Fibroblast of lung (primary cell): Measurements from ENCODE around the gene TRAF2. TPM values are rescaled to one million over a fixed set of nuclear protein-coding genes. Genes with fewer than 3 reads are reported as not detected.
"Not testable (repeated sequence)": the region's sequence is repeated elsewhere in the genome, so short reads cannot be mapped to it uniquely, and the experiment has no call there.

Experiments
- DNase-seq, 2 donors: peaks; one replicate each; pipeline versions ENCODE4 v3.0.0 to v3.0.0-alpha.2; 2010; ENCODE audit warnings: low read depth in 2 of 2
- H2AFZ ChIP-seq: 2 replicates; pipeline ENCODE4 v1.5.1; 2012; ENCODE audit warnings: low read length, control low read depth, inconsistent platforms
- H3K27ac ChIP-seq: 2 replicates; pipeline ENCODE4 v1.5.1; 2011; ENCODE audit warnings: low read length, control low read depth; ENCODE audit not compliant: insufficient read depth
- H3K27me3 ChIP-seq: 2 replicates; pipeline ENCODE4 v1.5.1; 2011; ENCODE audit warnings: mild to moderate bottlenecking, low read length; ENCODE audit not compliant: control insufficient read depth, insufficient read depth
- H3K36me3 ChIP-seq: 2 replicates; pipeline ENCODE4 v1.5.1; 2011; ENCODE audit warnings: low read length; ENCODE audit not compliant: control insufficient read depth, insufficient read depth
- H3K4me1 ChIP-seq: 2 replicates; pipeline ENCODE4 v1.5.1; 2011; ENCODE audit warnings: low read length; ENCODE audit not compliant: control insufficient read depth, insufficient read depth; ENCODE audit errors: extremely low read depth
- H3K4me2 ChIP-seq: 2 replicates; pipeline ENCODE4 v1.5.1; 2011; ENCODE audit warnings: low read length, control low read depth; ENCODE audit not compliant: insufficient read depth; ENCODE audit errors: extremely low read depth
- H3K4me3 ChIP-seq, 4 experiments: fragments of 200-600 bp in 1 of 4; sonication (generic) in 1 of 4; replicated peaks in 1 of 4; 2 replicates each; pipeline ENCODE4 v1.5.1; 2011 to 2016; ENCODE audit warnings: low read length in 4 of 4, low read depth in 3 of 4, mild to moderate bottlenecking in 3 of 4, control low read depth in 2 of 4, inconsistent platforms in 1 of 4, mixed read lengths in 1 of 4; ENCODE audit not compliant: insufficient read depth in 1 of 4; ENCODE audit errors: control extremely low read depth in 1 of 4
- H3K79me2 ChIP-seq: 2 replicates; pipeline ENCODE4 v1.5.1; 2012; ENCODE audit warnings: mild to moderate bottlenecking, low read length, inconsistent platforms; ENCODE audit not compliant: control insufficient read depth, insufficient read depth
- H3K9ac ChIP-seq: 2 replicates; pipeline ENCODE4 v1.5.1; 2011; ENCODE audit warnings: mild to moderate bottlenecking, low read length, control low read depth; ENCODE audit not compliant: insufficient read depth
- H3K9me3 ChIP-seq: 2 replicates; pipeline ENCODE4 v1.5.1; 2012; ENCODE audit warnings: low read depth, low read length; ENCODE audit not compliant: control insufficient read depth, insufficient read depth
- H4K20me1 ChIP-seq: 2 replicates; pipeline ENCODE4 v1.5.1; 2011; ENCODE audit warnings: low read length; ENCODE audit not compliant: control insufficient read depth, insufficient read depth; ENCODE audit errors: extremely low read depth
- EZH2 ChIP-seq: IDR thresholded peaks from 2 replicates; pipeline ENCODE4 v1.5.1; 2012; ENCODE audit warnings: low read length, control low read depth, mild to moderate bottlenecking; ENCODE audit errors: missing control alignments
- polyA plus RNA-seq, 2 donors: library from polyadenylated mRNA; depleted of rRNA in 1 of 2; stranded (reverse) in 1 of 2; unstranded in 1 of 2; fragments of >200 nt; gene quantifications; 2 replicates each; pipeline ENCODE4 v1.2.1, GENCODE V29; 2011 to 2012; ENCODE audit warnings: missing spikeins in 1 of 2
- total RNA-seq: library from RNA; depleted of rRNA; stranded (reverse); fragments of >200 nt; gene quantifications from 2 replicates; pipeline ENCODE4 v1.2.1, GENCODE V29; 2014
- TF ChIP-seq, protein P1 (sequence below), 2 donors: IDR thresholded peaks in 1 of 2; conservative IDR thresholded peaks in 1 of 2; 1 replicate in 1 of 2; 2 replicates in 1 of 2; pipeline ENCODE4 v1.5.1; 2011 to 2012; ENCODE audit warnings: low read length in 2 of 2, control low read depth in 1 of 2, inconsistent platforms in 1 of 2, low read depth in 1 of 2, mild to moderate bottlenecking in 1 of 2

TRAF2 gene
- total and polyA plus RNA-seq, 2 donors (not counting 1 experiment from before 2014, with no cell fraction given): 3.7 to 8.4 TPM

DNA sequence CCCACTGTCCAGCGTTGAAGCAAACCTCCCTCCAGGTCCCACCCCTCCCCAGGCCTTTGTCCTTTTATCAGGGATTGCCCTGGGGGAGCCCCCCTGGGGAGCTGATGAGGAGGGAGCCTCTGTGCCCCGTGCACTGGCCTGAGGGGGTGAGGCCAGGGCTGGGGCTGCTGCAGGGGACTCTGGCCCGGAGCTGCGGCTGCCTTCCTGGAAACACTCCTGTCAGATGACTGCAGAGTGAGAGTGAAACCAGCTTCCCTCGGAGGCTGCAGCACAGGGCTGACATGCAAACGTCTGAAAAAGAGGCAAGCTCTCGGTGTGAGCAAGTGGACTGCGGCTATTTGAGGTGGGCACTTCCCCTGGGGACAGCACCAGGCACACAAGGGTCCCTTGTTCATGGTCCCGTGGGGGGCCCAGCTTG, 4.6 kb upstream of the TRAF2 start:
- Histone ChIP-seq H3K9ac (no peak overlapping the region), H3K27ac (no peak overlapping the region), H4K20me1 (no peaks in the 10 kb centered on the region), H2AFZ (peak overlapping the region; percentile 2), H3K79me2 (no peaks in the 10 kb centered on the region), H3K36me3 (no peaks in the 10 kb centered on the region), H3K9me3 (no peaks in the 10 kb centered on the region), H3K4me2 (peak overlapping the region; percentile 45), H3K4me1 (peaks cover 3% of the 10 kb centered on the region), H3K4me3 (peak overlapping the region in 1 of 4 experiments; percentile 27), H3K27me3 (no peaks in the 10 kb centered on the region)
- DNase-seq: peak; percentile 12 to 28
- TF ChIP-seq, protein P1, sequence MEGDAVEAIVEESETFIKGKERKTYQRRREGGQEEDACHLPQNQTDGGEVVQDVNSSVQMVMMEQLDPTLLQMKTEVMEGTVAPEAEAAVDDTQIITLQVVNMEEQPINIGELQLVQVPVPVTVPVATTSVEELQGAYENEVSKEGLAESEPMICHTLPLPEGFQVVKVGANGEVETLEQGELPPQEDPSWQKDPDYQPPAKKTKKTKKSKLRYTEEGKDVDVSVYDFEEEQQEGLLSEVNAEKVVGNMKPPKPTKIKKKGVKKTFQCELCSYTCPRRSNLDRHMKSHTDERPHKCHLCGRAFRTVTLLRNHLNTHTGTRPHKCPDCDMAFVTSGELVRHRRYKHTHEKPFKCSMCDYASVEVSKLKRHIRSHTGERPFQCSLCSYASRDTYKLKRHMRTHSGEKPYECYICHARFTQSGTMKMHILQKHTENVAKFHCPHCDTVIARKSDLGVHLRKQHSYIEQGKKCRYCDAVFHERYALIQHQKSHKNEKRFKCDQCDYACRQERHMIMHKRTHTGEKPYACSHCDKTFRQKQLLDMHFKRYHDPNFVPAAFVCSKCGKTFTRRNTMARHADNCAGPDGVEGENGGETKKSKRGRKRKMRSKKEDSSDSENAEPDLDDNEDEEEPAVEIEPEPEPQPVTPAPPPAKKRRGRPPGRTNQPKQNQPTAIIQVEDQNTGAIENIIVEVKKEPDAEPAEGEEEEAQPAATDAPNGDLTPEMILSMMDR (conservative IDR thresholded peaks at IDR 0.05 in 1 of 2, IDR thresholded peaks at IDR 0.05 in 1 of 2; ENCODE audit: low read depth in 1 of 2, low read length in 2 of 2): no peak
- no peak for TF ChIP-seq EZH2

DNA sequence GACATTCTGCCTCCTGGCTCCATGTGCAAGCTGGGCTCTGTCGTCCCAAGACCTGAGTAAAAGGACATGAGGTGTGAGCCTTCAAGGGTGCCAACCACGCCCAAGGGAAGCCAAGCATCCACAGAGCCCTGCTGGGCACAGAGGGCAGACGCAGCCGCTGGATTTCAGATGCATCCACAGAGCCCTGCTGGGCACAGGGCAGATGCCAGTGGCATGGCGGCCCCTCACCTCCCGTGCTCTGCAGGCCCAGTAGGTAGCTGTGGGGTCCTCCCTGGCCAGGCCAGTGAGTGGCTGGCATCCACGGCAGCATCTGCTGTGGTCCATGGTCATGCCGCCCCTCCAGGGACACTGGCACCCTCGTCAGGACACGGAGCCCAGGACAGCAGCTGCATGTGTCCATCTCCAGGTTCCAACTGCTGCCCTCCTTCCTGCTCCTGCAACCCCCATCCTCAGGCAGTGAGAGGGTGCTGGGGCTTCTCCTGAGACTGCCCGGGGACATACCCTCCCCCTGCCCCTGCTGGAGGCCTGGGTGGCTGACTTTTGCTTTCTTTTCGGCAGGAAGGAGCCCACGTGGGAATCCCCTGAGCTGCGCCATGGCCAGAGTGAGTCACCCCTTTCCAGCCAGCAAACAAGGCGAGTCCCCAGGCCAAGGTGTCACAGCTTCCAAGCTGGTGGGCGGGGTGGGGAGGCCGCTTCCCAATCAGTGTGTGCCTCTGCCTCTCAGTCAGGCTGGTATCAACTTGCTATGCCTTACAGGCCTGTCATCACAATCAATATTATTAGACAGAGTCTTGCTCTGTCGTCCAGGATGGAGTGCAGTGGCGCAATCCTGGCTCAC, 4.0 kb upstream of the TRAF2 start:
- Histone ChIP-seq H3K4me2 (peak overlapping the region; percentile 28), H3K79me2 (peaks cover 6% of the 10 kb centered on the region), H4K20me1 (no peaks in the 10 kb centered on the region), H3K4me3 (peak overlapping the region in 1 of 4 experiments; percentile 27), H3K9ac (no peak overlapping the region), H3K36me3 (no peaks in the 10 kb centered on the region), H3K27ac (peak overlapping the region; percentile 17), H3K27me3 (no peaks in the 10 kb centered on the region), H3K4me1 (peaks cover 3% of the 10 kb centered on the region), H2AFZ (peak overlapping the region; percentile 69), H3K9me3 (no peaks in the 10 kb centered on the region)
- peak; percentile 64 to 76 for DNase-seq
- TF ChIP-seq, protein P1 (conservative IDR thresholded peaks at IDR 0.05 in 1 of 2, IDR thresholded peaks at IDR 0.05 in 1 of 2; ENCODE audit: low read depth in 1 of 2, low read length in 2 of 2): no peak
- TF ChIP-seq EZH2: no peak

DNA sequence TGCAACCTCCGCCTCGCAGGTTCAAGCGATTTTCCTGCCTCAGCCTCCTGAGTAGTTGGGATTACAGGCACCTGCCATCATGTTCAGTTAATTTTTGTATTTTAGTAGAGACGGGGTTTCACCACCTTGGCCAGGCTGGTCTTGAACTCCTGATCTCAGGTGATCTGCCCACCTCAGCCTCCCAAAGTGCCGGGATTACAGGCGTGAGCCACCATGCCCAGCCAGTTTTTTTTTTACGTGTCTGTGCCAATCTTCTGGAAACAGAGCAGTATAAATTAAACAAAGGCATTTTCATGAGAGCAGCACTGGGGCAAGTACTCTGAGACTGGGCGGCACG, 3.4 kb upstream of the TRAF2 start:
- not testable (repeated sequence) for H2AFZ ChIP-seq, H3K36me3 ChIP-seq, H3K9ac ChIP-seq, H3K27me3 ChIP-seq, DNase-seq, H4K20me1 ChIP-seq, H3K4me2 ChIP-seq, H3K27ac ChIP-seq, H3K9me3 ChIP-seq, H3K4me3 ChIP-seq, H3K4me1 ChIP-seq, H3K79me2 ChIP-seq

DNA sequence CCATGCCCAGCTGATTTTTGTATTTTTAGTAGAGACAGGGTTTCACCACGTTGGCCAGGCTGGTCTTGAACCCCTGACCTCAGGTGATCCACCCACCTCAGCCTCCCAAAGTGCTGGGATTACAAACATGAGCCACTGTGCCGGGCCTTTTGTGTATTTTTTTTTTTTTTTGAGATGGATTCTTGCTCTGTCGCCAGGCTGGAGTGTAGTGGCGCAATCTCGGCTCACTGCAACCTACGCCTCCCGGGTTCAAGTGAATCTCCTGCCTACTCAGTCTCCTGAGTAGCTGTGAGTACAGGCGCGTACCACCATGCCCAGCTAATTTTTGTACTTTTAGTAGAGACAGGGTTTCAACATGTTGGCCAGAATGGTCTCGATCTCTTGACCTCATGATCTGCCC, 2.6 kb upstream of the TRAF2 start:
- DNase-seq, H4K20me1 ChIP-seq, H3K4me3 ChIP-seq, H3K27ac ChIP-seq, H3K9ac ChIP-seq, H3K27me3 ChIP-seq, H3K9me3 ChIP-seq, H3K36me3 ChIP-seq, H2AFZ ChIP-seq, H3K4me2 ChIP-seq, H3K4me1 ChIP-seq: not testable (repeated sequence)
- H3K79me2 ChIP-seq: peaks cover 12% of the 10 kb centered on the region
